HG02610 (cell line): ENCODE results near the gene IFT25.

Experiments
- ATAC-seq: cut with Tn5 transposase; IDR thresholded peaks from one replicate; pipeline ENCODE4 v1.9.1; 2021; ENCODE audit warnings: mild to moderate bottlenecking, moderate library complexity; ENCODE audit not compliant: unreplicated experiment

IFT25 gene

DNA sequence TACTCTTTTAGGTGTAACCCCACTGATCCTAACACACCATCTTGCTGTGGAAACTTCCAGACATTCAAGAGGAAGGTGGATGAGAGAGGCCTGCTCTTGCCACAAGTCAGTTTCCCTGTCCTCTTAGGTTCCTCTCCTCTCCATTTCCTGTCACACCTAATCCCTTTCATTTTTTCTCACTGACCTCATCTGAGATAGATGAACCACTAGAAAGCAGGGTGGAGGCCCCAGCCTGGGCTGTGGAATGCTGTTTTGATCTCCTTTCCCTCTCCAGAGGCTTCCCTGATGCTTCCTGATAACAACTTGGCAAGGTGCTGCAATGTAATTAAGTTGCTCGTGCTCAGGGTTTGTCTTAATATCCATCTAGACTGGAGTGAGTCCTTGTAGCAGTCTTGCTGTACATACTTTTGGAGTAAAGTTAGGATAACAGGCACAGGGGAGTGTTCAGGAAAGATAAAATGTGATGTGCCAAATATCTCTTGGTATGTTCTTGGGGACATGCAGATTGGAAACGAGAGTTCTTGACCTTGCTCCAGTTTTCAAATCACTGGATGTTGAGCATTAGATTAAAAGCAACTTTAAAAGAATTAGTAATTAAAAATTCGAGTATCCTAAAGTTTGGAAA is 11.8 kb upstream of the IFT25 start:
- no peak for ATAC-seq

DNA sequence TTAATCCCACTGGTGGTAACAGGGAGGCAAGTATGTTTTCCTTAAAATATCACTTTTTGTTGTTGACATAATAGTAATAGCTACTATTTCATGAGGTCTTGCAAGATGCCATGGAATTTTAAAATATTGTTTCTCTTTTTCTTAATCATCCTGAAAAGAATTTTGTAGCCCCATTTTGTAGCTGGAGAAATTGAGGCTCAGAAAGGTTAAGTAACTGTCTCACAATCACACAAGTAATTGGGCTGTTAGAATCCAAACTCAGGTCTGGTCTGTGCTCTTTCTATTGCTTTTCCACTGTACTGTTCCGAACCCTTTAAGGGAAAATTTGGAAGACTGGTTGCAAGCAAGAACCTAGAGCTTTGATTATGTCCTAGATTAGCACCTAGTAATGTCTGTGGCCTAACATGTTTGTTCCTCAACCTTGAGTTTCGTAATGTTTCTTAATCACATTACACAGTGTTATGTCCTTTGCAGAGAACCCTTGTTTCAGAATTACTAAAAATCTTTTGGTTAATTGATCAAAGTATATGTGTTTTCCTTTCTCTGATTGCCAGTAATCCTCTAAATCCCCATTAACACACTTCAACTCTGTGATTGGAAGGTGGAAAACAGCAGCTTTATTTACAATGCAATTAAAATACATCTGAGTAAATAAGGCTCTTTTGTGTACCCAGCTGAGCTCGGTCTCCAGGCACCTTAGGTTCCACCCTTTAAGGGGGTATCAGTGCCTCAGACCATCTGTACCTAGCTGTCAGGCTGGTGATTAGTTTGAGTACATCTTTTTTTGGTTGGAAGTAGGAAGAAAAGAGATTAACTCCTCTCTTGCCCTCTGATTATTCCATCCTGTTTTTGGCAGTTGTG is 11.0 kb upstream of the IFT25 start:
- no peak for ATAC-seq

DNA sequence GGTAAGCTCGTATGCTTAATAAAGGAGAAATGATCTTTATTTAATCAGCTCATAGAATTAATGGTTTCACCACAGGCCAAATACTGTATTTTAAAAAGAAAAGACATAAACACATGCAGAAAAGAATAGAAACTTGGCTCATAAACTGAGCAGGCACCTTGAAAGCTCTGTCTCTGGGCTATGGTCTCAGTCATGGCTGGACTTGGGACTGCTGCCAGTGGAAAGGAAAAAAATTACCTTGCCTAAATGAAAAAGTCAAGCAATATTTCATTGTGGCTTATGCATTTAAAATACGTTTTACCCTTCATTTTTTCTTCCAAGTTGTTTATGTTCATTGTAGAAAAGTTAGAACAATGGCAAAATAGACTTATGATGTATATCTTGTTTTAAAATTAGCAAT is 8.6 kb upstream of the IFT25 start:
- no peak for ATAC-seq

DNA sequence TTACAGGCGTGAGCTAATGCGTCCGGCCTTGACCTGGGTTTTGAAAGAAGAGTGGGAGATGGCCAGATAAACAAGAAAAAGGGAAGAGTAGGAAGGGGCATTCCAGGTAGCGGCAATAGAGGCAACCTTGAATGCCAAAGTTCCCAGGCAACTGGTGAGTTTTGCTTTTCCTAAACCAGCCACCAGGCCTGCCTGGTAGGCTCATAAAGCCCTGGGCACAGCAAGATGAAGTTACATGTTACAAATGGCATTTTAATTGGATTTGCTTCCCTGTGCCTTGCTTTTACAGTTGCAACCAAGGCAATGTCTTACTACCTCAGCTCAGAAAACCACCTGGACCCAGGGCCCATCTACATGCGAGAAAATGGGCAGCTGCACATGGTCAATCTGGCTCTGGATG is 6.2 kb upstream of the IFT25 start:
- ATAC-seq, result no peak

DNA sequence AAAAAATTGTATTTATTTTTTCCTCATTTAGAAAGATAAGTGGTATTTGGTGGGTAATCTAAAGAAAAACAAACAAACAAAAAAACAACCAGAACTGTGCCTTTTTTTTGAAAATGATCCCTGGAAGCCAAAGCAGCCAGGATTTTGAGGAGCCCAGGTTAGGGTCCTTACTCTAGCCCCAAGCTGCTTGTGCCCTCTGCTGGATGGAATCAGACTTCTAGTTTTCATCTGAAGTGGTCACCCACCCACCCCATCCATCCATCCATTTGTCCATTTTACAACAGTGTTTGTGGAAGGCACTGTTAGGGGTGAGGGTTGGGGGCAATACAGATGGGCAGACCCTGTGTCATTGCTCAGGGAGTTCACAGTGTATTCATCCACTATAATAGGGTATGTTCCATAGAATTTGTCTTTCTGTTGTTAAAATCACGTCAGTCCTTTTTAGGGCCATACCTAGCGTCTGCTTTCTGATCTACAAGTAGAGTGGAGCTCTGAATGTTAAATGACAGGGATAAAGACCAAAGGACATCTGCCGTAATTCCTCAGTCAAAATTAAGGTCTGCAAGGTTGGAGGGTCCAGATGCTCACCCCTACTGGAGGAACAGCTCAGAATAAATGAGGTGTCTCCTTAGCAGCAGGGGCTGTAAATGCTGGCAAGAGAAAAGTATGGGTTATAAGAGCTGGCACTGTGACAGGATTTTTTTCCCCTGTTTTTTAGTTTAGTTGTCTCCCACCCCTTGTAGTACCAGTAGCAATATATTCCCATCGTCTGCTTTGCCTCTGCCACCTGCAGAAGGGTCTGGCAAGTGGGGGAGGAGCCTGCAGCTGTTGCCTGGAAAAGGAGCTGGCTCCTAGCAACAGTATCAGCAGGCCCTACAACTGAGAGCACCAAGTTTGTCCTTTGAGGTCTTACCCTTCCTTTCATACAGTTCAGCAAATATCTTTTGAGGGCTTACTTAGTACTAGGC is 3.8 kb upstream of the IFT25 start:
- ATAC-seq, result no peak

DNA sequence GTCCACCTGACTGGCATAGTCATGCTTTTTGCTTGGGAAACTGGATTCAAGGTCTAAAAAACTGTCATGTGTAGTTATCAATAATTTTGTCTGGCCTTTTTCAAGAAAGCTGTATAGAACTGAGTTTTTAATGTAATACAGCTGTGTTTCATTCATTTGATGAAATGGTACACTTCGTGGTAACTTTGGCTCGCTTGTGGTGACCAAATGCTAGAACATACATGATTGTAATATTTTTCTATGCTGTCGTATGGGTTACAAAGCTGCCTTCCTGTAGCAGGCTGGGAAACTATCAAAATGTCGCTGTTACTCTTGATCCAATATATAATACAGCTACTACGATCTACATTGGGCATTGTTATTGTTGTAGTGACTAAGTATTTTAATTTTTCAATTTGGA is 2.8 kb upstream of the IFT25 start:
- ATAC-seq, result no peak

DNA sequence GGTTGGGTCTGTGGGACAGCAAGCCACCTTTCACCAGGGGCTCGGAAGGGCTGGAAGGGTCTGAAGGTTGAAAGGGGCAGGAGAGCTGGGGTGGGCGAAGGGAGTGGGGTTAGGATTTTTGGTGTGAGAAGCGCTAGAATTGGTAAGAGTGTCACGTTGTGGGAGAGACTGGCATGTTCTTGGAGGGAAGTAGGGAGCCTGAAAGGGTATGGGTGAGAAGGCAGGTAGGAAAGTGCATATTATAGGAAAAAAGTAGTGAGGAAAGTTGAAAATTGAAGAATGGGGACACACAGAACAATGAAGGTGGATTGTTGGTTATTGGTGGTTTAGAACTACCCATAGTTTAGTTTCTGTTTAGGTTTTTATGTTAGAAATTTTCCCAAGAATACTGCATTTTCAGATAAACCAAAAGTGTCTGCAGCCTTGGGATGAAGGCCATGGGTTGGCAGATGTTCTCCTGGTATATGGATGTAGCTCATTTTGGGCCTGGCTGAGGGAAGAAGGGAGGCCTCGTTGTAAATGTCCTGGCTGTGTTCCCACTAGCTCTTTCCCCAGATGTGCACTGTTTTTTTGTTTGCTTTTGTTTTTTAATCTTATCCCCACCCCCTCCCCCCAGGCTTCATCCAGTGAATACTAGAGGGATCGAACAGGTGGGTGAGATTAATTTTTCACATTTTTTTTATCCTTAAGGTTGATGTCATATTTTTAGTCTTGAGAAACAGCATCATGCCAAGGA is 1.8 kb upstream of the IFT25 start:
- no peak for ATAC-seq

DNA sequence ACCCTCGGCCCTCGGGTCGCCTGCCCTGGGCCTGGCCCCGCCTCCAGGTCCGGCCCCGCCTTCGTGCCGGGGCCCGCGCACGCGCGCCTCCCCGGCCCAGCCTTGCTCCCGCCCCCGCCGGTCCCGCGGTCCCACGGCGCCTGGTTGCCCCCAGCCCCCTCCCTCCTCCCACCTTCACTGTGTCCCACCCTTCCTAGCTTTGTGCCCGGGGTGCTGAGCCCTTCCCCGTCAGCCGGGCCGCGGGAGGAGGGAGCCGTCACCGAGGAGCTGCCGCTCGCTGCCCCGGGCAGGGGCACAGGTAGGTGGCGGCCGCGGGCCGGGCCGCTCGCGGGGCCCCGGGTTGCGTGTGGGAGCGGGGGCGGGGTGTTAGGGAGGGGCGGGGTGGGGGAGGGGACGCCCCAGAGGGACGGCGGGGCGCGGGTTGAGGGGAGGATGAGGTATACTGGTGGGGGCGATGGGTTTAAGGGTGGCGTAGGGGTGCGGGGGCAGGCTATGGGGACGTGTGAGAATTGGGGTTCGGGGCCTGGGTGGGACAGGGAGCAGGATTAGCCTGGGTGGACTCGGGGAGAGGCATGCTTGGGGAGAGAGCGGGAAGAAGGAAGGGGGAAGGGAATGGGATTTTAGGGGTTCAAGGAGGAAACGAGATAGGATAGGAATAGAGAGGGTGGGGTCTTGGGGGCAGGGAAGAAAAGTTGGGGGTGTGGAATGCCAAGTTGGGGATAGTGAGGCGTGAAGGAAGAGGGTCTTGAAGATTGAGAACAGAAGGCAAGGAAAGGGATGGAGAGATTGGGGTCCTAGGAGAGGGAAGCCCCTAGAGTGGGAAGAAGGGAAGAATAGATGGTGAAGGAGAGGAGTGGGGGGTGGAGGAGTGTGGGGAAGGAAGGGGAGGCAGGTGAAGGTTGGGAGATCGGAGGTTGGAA is 1.0 kb upstream of the IFT25 start, which contains the start of gene LRRC42:
LRRC42 (plus strand) TSS at position 99 of the 920 bp plus-strand sequence. CDS start 5,650 bp downstream, outside the sequence.
- ATAC-seq, result peak; percentile 66

DNA sequence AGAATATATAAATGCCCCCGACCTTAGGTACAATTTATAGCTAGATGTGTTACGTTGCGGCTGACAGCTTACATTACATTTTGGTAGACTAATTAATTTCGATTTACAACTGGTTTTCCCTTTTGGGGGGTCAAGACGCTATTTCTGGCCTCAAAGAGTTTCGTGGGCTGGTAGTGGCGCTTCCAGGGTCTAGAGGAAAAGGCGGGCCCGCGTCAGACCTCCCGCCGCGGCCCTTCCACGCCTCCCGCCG is 391 bp downstream of the IFT25 start:
- no peak for ATAC-seq

DNA sequence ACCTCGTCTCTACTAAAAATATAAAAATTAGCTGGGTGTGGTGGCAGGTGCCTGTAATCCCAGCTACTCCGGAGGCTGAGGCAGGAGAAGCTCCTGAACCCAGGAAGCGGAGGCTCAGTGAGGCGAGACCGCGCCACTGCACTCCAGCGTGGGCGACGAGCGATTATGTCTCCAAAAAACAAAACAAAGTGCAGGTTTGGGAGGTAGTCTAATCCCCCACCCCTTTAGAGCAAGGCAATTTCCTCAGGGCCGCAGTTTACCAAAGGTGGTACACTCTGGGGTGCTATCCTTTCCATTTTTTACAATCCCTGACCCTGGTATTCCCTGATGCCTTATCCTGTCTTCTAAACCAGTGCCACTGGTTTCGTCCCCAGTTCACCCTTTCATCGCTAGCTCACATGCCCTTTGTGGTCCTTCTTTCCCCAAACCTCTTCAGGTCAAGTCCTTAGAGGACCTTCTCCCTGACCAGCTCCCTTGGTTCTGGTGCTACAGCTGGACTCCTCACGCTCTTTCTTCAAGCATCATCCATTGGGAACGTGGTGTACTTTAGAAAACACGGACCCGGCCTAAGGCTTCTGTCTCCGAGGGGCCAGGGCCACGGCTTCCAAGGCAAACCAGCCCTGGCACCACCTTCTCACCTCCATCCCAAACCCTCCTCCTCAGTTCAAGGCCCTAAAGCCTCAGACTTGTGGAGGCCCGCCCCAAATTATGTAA is 873 bp downstream of the IFT25 start:
- no peak for ATAC-seq

DNA sequence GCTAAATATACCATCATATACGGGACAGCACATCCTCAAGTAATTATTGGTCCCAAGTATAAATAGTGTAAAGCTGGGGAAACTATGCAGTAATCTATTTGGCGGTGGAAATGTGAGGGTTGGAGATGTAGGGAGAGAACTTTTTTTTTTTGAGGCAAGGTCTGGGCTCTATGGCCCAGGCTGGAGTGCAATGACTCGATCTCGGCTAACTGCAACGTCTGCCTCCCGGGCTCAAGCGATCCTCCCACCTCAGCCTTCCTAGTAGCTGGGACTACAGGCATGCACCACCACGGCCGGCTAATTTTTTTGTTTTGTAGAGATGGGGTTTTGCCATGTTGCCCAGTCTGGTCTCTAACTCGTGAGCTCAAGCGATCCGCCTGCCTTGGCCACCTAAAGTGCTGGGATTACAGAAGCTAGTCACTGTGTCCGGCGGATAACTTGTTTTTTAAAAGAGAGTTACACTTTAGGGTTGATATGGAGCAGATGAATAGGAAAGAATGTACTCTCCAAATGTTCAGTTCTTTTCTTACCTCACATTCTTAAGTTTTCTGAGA is 1.9 kb downstream of the IFT25 start:
- no peak for ATAC-seq

DNA sequence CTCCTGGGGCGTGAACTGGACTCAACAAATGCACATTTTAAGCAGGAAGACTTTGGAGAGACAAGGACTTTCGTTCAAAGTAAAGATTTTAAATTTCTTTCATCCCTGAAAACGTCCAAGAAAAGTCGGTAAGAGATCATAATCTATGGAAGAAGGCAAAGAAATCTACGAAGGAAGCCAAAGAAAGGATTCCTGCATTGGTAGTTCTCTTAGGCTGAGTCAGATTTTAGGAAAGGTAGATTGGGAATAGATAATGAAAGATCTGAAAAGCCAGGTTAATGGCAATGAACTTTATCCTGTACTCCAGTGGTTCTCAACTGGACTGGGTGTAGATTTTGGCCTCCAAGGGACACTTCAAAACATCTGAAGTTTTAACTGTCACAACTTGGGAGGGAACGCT is 2.4 kb downstream of the IFT25 start:
- no peak for ATAC-seq

DNA sequence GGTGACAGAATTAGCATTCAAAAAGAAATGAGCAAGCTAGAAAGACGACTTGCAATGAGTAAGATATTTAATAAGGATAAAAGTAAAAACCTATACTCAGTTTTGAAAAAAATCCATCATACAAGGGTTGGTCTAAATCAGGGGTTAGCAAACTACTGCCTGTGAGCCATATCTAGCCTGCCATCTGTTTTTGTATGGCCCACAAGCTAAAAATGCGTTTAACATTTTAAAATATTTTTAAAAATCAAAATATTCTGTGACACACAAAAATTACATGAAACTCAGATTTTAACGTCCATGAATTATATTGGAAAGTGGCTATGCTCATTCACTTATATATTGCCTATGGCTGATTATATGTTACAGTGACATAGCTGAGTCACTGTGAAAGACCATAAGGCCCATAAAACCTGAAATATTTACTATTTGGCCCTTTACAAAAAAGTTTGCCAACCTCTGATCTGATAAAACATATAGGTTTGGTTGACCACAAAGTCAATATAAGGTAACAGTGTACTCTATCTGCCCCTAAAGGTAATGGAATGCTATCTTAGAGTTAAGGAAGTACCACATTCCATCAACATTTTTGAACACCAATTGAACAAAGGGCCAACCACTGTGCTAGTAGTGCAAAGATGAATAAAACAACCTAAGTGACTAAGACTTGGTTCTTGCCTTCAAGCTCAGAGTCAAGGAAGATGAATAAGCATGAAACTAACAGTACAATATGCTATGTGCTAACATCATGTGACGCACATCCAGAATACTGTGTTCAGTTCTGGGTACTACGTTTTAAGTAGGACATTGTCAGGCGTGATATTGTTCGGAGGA is 3.2 kb downstream of the IFT25 start:
- no peak for ATAC-seq

DNA sequence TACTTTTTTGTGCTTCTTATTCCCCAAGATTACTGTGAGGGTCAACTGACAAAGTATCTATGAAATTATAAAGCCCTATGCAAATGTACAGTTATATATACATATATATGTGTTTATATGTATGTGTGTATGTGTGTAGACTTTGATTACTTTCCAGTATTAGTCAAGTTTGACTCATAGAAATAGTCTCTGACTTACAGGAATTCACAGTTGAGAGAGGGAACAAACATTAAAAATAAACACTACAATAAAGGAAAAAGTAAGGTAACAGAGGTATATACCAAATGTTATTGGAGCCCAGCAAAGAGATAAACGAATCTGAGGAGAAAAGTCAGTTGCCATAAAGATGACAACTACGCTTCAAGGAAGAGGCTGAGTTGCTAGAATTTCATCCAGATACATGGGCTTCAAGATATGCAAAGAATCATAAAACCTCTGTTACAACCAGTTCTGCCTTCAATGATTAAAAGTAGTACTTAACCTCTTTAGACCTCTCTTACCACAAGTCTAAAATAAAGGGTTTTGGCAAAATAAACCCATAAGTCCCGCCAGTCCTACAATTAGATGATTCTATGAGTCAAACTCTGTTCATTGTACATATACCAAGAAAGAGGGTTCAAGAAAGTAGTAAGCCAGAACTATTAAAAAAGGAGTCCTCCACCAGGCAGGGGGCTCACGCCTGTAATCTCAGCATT is 7.2 kb downstream of the IFT25 start:
- no peak for ATAC-seq

DNA sequence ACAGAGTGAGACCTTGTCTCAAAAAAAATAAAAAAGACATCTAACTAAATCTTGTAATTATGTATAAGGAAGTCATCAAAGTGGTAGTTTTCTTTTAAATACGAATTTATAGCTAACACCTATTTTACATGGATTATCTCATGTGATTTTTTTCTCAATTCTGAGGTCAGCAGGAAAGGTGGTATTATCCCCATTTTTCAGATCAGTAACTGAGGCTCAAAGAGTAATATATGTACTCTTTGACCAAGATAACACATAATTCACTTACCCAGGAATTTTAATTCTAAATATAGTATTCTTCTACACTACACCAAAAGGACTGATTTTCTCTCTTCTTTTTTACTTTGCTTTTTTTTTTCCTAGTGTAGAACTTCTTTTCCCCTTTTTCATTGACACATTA is 9.1 kb downstream of the IFT25 start:
- no peak for ATAC-seq

DNA sequence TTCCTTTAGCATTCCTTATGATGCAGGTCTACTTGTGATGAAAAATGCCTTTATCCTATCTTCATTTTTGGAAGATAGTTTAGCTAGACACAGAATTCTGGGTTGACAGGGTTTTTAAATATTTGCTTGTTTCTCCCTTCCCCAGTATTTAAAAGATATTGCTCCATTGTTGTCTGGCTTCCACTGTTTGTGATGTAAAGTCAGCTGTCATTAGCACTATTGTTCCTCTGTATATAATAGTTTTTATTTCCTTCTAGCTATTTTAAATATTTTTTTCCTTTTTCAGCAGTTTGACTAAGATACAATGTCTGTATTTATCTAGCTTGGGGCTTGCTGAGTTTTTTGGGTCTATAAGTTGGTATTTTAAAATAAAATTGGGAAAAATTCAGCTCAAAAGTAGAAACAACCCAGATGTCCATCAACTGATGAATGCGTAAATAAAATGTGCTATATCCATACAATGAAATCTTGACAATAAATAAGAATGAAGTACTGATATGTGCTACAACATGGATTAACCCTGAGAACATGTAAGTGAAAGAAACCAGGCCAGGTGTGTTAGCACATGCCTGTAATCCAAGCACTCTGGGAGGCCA is 11.2 kb downstream of the IFT25 start:
- ATAC-seq, result no peak

DNA sequence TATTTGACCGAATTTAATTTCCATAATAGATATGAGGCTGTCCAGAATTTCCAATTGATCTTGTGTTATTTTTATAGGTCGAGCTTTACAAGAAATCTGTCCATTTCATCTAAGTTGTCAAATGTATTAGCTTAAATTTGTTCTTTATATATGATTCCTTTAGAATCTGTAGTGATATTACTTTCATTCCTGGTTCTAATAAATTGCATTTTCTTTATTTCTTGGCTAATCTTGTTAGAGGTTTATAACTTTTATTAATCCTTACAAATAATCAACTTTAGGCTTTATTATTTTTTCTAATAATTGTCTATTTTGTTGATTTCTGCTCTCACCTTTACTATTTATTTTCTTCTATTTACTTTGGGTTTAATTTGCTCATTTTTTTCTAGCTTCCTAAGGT is 14.0 kb downstream of the IFT25 start:
- ATAC-seq, result no peak
